Breast epithelium (tissue), 3 donors: ENCODE results near the gene LY6G5B.

Source experiments
- POLR2A ChIP-seq: fragments of 450-650 bp; IDR thresholded peaks from one replicate; pipeline ENCODE4 v1.6.1; 2016; ENCODE audit warnings: antibody characterized with exemption, mild to moderate bottlenecking, moderate library complexity
- TF ChIP-seq, protein P1 (sequence below), 3 donors: fragments of 450-650 bp; IDR thresholded peaks; one replicate each; pipeline ENCODE4 v1.5.1; 2016 to 2017; ENCODE audit warnings: antibody characterized with exemption in 3 of 3, mild to moderate bottlenecking in 3 of 3, moderate library complexity in 3 of 3

DNA sequence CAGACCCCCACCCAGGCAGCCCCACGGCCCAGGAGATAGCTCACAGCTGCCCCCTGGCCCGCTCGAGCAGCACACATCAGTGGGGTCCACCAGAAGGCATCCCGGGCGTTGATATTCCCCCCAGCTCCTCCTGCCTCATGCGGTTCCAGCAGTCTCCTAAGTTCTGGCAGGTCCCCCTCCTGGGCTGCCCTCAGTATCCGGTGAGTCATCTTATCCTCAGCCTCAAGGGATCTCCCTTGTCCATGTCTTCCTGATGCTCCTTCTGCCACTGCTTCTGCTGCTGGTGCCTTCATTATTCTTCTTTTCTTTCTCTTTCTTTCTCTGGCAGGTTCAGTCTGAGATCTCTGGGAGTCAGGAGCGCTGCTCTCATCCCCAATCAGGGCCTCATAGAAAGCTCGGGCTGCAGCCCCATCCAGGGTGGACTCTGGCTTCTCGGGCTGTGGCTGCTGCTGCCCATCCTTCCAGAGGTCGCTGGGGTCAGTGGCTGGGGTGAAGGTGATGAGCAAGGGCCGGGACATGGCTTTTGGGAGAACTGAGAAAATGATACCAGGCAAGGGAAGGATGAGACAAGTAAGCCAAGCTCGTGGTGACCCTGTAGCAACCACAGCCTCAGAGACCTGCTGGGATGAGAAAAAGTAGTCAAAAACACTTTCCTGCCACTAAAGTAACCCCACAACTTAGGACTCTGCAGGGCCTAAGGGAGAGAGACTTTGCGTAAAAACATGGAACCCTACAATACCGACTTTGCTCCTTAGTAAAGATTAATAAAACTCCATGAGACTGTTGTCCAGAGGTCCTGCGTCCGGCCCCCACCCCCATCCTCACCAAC is 5.6 kb upstream of the LY6G5B start:
- TF ChIP-seq, protein P1, sequence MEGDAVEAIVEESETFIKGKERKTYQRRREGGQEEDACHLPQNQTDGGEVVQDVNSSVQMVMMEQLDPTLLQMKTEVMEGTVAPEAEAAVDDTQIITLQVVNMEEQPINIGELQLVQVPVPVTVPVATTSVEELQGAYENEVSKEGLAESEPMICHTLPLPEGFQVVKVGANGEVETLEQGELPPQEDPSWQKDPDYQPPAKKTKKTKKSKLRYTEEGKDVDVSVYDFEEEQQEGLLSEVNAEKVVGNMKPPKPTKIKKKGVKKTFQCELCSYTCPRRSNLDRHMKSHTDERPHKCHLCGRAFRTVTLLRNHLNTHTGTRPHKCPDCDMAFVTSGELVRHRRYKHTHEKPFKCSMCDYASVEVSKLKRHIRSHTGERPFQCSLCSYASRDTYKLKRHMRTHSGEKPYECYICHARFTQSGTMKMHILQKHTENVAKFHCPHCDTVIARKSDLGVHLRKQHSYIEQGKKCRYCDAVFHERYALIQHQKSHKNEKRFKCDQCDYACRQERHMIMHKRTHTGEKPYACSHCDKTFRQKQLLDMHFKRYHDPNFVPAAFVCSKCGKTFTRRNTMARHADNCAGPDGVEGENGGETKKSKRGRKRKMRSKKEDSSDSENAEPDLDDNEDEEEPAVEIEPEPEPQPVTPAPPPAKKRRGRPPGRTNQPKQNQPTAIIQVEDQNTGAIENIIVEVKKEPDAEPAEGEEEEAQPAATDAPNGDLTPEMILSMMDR (IDR thresholded peaks at IDR 0.05) = no peak
- TF ChIP-seq POLR2A = no peak
